Small intestine (tissue), 7 donors: ENCODE data around the gene PRRC2B. TPM values are rescaled to one million over a fixed set of nuclear protein-coding genes. Genes with fewer than 3 reads are reported as not detected.

Experiments used
- DNase-seq, 2 donors: peaks; one replicate each; pipeline versions ENCODE4 v3.0.0 to v3.0.0-alpha.2; 2013
- FAIRE-seq: peaks from 2 replicates; lab custom pipeline; 2012; peaks lifted over from hg19 to GRCh38; lab: Jason Lieb, UNC
- H3K27ac ChIP-seq, 3 donors: one replicate each; pipeline ENCODE4 v1.5.1; 2013; ENCODE audit warnings: low read length in 2 of 3, mild to moderate bottlenecking in 2 of 3, control low read depth in 1 of 3, inconsistent platforms in 1 of 3, low read depth in 1 of 3, moderate library complexity in 1 of 3
- H3K27me3 ChIP-seq, 3 donors: one replicate each; pipeline ENCODE4 v1.6.1; 2013; ENCODE audit warnings: low read length in 3 of 3, inconsistent platforms in 1 of 3; ENCODE audit not compliant: control insufficient read depth in 3 of 3, insufficient read depth in 3 of 3
- H3K36me3 ChIP-seq, 3 donors: one replicate each; pipeline ENCODE4 v1.6.1; 2013; ENCODE audit warnings: low read length in 3 of 3, inconsistent platforms in 1 of 3, low read depth in 1 of 3, mild to moderate bottlenecking in 1 of 3, moderate library complexity in 1 of 3; ENCODE audit not compliant: control insufficient read depth in 3 of 3, insufficient read depth in 2 of 3
- H3K4me1 ChIP-seq, 3 donors: one replicate each; pipeline ENCODE4 v1.6.1; 2013; ENCODE audit warnings: low read length in 2 of 3, inconsistent platforms in 1 of 3, low read depth in 1 of 3, mild to moderate bottlenecking in 1 of 3, moderate library complexity in 1 of 3; ENCODE audit not compliant: control insufficient read depth in 3 of 3, insufficient read depth in 2 of 3
- H3K4me3 ChIP-seq, 3 donors: one replicate each; pipeline ENCODE4 v1.5.1; 2013; ENCODE audit warnings: low read length in 3 of 3, control low read depth in 1 of 3, inconsistent platforms in 1 of 3, low read depth in 1 of 3, mild to moderate bottlenecking in 1 of 3, moderate library complexity in 1 of 3
- H3K9me3 ChIP-seq, 2 donors: one replicate each; pipeline ENCODE4 v1.6.1; 2013; ENCODE audit warnings: low read depth in 1 of 2, low read length in 1 of 2; ENCODE audit not compliant: control insufficient read depth in 2 of 2, insufficient read depth in 1 of 2
- WGBS, 3 donors: extraction: QIAGEN DNeasy Blood & Tissue Kit; methylation state at CpG; one replicate each; pipeline ENCODE4 v1.1.7; 2013; 5-methylcytosine and 5-hydroxymethylcytosine counted together
- polyA plus RNA-seq, 4 donors: library from polyadenylated mRNA; stranded (reverse) in 3 of 4; unstranded in 1 of 4; fragments of 200-250 nt in 3 of 4; fragments of 120-200 nt in 1 of 4; gene quantifications; one replicate each; pipeline versions ENCODE4 v1.2.1 to v1.2.3, GENCODE V29; 2013
- donor health status: healthy with polysubstance abuse.
- donor health status: control.
- donor health status: control.
- donor health status: Bipolar disorder and iron deficiency.
- donor health status: healthy.

Gene PRRC2B
- polyA plus RNA-seq, 4 donors, result 18.9 to 138 (median 40.7) TPM

GRCh38 chr9:131528186-131528585 is 134.3 kb downstream of the PRRC2B start:
- FAIRE-seq, result no peak
- 91 to 93% (median 92%) methylated on average over 7 of the region's 7 CpGs for WGBS, 3 donors
- H3K36me3 ChIP-seq, result peaks cover 15 to 70% (median 22%) of the 10 kb centered on the region in 3 donors

GRCh38 chr9:131528886-131529505 is 135.1 kb downstream of the PRRC2B start:
- H3K27ac ChIP-seq, result no peak overlapping the region

More at GRCh38 chr9:131528186-131528585, 134.3 kb downstream of the PRRC2B start:
- no peaks in the 10 kb centered on the region for H3K27me3 ChIP-seq
- no peak overlapping the region for H3K4me3 ChIP-seq
- no peaks in the 10 kb centered on the region for H3K9me3 ChIP-seq
- peaks cover 0 to 8% (median 0%) of the 10 kb centered on the region in 3 donors for H3K4me1 ChIP-seq
- no peak overlapping the region for H3K27ac ChIP-seq
- no peak for DNase-seq

GRCh38 chr9:131529597-131530545 is 136.0 kb downstream of the PRRC2B start:
- Histone ChIP-seq H3K4me3 (peak overlapping the region; percentile 78 to 98 (median 91)), H3K9me3 (no peaks in the 10 kb centered on the region), H3K36me3 (peaks cover 12 to 54% (median 14%) of the 10 kb centered on the region in 3 donors), H3K27me3 (no peaks in the 10 kb centered on the region), H3K27ac (peak overlapping the region in 1 of 3 donors; percentile 34), H3K4me1 (peaks cover 0 to 12% (median 0%) of the 10 kb centered on the region in 3 donors)
- FAIRE-seq (no peak), DNase-seq (peak; percentile 35 to 75)
- WGBS, 3 donors, result 48 to 62% (median 55%) methylated on average over 24 of the region's 24 CpGs

More at GRCh38 chr9:131528886-131529505, 135.1 kb downstream of the PRRC2B start:
- H3K27me3 ChIP-seq, result no peaks in the 10 kb centered on the region
- peaks cover 15 to 62% (median 18%) of the 10 kb centered on the region in 3 donors for H3K36me3 ChIP-seq
- FAIRE-seq, result no peak
- H3K4me3 ChIP-seq, result no peak overlapping the region
- H3K4me1 ChIP-seq, result peaks cover 0 to 8% (median 0%) of the 10 kb centered on the region in 3 donors
- H3K9me3 ChIP-seq, result no peaks in the 10 kb centered on the region
- no peak for DNase-seq
- WGBS, 3 donors, result 96 to 97% (median 96%) methylated on average over 34 to 35 of the region's 35 CpGs

GRCh38 chr9:131530546-131530919 is 136.6 kb downstream of the PRRC2B start:
- Histone ChIP-seq H3K4me1 (peaks cover 0 to 14% (median 0%) of the 10 kb centered on the region in 3 donors), H3K4me3 (peak overlapping the region; percentile 78 to 98 (median 91)), H3K27me3 (no peaks in the 10 kb centered on the region), H3K27ac (peak overlapping the region in 1 of 3 donors; percentile 34), H3K9me3 (no peaks in the 10 kb centered on the region), H3K36me3 (peaks cover 12 to 47% (median 14%) of the 10 kb centered on the region in 3 donors)
- WGBS, 3 donors, result 3 to 4% (median 3%) methylated on average over 14 to 29 of the region's 29 CpGs
- DNase-seq (peak; percentile 14 to 65), FAIRE-seq (no peak)

- no peaks in the 10 kb centered on the region for H3K9me3 ChIP-seq
- H3K27me3 ChIP-seq, result no peaks in the 10 kb centered on the region
- peak within 1 kb of the TSS; percentile 78 to 98 (median 91) for H3K4me3 ChIP-seq
- FAIRE-seq (no peak), DNase-seq (peak; percentile 77 to 91)
- H3K4me1 ChIP-seq, result peaks cover 0 to 14% (median 0%) of the 10 kb centered on the region in 3 donors
- H3K36me3 ChIP-seq, result peaks cover 9 to 41% (median 12%) of the 10 kb centered on the region in 3 donors
- 8 to 28% (median 11%) methylated on average over 36 to 103 of the region's 103 CpGs for WGBS, 3 donors
- peak within 1 kb of the TSS; percentile 17 to 75 (median 34) for H3K27ac ChIP-seq
Measured at GRCh38 chr9:131530920-131531832, 137.3 kb downstream of the PRRC2B start, which contains the start of gene UCK1. Gene UCK1, minus strand, starts transcription at chr9:131531263. Its CDS starts 89 bp downstream, at chr9:131531174.

- H3K27ac ChIP-seq, result no peak overlapping the region
- H3K36me3 ChIP-seq, result peaks cover 0 to 6% (median 0%) of the 10 kb centered on the region in 3 donors
- no peak overlapping the region for H3K4me3 ChIP-seq
- FAIRE-seq, result no peak
- DNase-seq, result peak; percentile 29 to 70
- no peaks in the 10 kb centered on the region for H3K27me3 ChIP-seq
- H3K4me1 ChIP-seq, result peaks cover 0 to 6% (median 0%) of the 10 kb centered on the region in 3 donors
- peaks cover 0 to 4% of the 10 kb centered on the region in 2 donors for H3K9me3 ChIP-seq
- 18 to 37% (median 24%) methylated on average over 8 of the region's 8 CpGs for WGBS, 3 donors
Measured at GRCh38 chr9:131534721-131535237, 140.9 kb downstream of the PRRC2B start.

GRCh38 chr9:131537946-131538345 is 144.1 kb downstream of the PRRC2B start:
- Histone ChIP-seq H3K4me3 (no peak overlapping the region), H3K4me1 (peaks cover 0 to 6% (median 0%) of the 10 kb centered on the region in 3 donors), H3K9me3 (peaks cover 0 to 14% of the 10 kb centered on the region in 2 donors), H3K27me3 (no peaks in the 10 kb centered on the region), H3K27ac (no peak overlapping the region), H3K36me3 (no peaks in the 10 kb centered on the region)
- FAIRE-seq (no peak), DNase-seq (no peak)
- WGBS, 3 donors, result 96 to 97% (median 96%) methylated on average over 19 of the region's 19 CpGs
